Measurements from ENCODE around the gene CDO1.

DNA sequence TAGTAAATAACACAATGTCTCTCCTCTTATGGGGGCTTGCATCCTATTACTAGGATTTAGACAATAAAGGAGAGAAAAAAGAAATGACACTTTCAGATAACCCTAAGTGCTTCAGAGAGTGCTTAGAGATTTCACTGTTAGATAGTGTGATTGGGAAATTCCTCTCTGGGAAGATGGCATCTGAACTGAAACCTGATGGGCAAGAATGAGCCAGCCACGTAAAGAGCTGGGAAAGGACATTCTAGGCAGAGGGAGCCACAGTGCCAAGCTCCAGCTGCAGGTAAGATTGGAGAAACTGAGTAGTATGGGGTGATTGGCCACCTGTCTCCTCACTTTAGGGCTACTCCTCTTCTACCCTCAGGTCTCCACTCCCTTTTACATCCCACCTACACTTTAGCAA lies 14.5 kb downstream of the CDO1 start:
- TF ChIP-seq, protein P1, sequence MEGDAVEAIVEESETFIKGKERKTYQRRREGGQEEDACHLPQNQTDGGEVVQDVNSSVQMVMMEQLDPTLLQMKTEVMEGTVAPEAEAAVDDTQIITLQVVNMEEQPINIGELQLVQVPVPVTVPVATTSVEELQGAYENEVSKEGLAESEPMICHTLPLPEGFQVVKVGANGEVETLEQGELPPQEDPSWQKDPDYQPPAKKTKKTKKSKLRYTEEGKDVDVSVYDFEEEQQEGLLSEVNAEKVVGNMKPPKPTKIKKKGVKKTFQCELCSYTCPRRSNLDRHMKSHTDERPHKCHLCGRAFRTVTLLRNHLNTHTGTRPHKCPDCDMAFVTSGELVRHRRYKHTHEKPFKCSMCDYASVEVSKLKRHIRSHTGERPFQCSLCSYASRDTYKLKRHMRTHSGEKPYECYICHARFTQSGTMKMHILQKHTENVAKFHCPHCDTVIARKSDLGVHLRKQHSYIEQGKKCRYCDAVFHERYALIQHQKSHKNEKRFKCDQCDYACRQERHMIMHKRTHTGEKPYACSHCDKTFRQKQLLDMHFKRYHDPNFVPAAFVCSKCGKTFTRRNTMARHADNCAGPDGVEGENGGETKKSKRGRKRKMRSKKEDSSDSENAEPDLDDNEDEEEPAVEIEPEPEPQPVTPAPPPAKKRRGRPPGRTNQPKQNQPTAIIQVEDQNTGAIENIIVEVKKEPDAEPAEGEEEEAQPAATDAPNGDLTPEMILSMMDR (IDR thresholded peaks at IDR 0.05), result no peak
- no peak for TF ChIP-seq POLR2A (IDR thresholded peaks at IDR 0.05)

Measured in upper lobe of left lung (tissue), 4 donors.